Forelimb muscle (tissue), 1 donor: ENCODE measurements around the gene MAN2B2. TPM values are rescaled to one million over a fixed set of nuclear protein-coding genes. Genes with fewer than 3 reads are reported as not detected.

Experiments used
- DNase-seq: peaks from one replicate; pipeline ENCODE4 v3.0.0-alpha.2; 2013; ENCODE audit warnings: low read depth
- polyA plus RNA-seq: library from polyadenylated mRNA; unstranded; fragments of 120-200 nt; gene quantifications from one replicate; pipeline ENCODE4 v1.2.1, GENCODE V29; 2013; ENCODE audit not compliant: insufficient read length

The MAN2B2 gene
- polyA plus RNA-seq, 1 donor: 5.6 TPM

GRCh38 chr4:6594826-6595355 lies 19.9 kb downstream of the MAN2B2 start:
- no peak for DNase-seq

- no peak for DNase-seq
Observed at GRCh38 chr4:6595897-6596537, 21.0 kb downstream of the MAN2B2 start.

GRCh38 chr4:6596948-6597347 lies 22.0 kb downstream of the MAN2B2 start:
- DNase-seq: no peak

GRCh38 chr4:6598127-6598526 lies 23.1 kb downstream of the MAN2B2 start:
- no peak for DNase-seq

GRCh38 chr4:6598641-6599040 lies 23.7 kb downstream of the MAN2B2 start:
- DNase-seq: no peak

GRCh38 chr4:6601661-6602250 lies 26.8 kb downstream of the MAN2B2 start:
- no peak for DNase-seq

- no peak for DNase-seq
Observed at GRCh38 chr4:6602289-6602688, 27.3 kb downstream of the MAN2B2 start.

- no peak for DNase-seq
Observed at GRCh38 chr4:6603128-6603527, 28.1 kb downstream of the MAN2B2 start.

- DNase-seq: no peak
Observed at GRCh38 chr4:6605114-6605513, 30.1 kb downstream of the MAN2B2 start.

GRCh38 chr4:6605605-6606004 lies 30.6 kb downstream of the MAN2B2 start:
- no peak for DNase-seq

- DNase-seq: no peak
Observed at GRCh38 chr4:6606465-6607235, 31.7 kb downstream of the MAN2B2 start.

GRCh38 chr4:6607368-6608055 lies 32.5 kb downstream of the MAN2B2 start:
- DNase-seq: no peak

GRCh38 chr4:6608758-6609414 lies 33.9 kb downstream of the MAN2B2 start:
- DNase-seq: no peak

- no peak for DNase-seq
Observed at GRCh38 chr4:6609415-6610079, 34.6 kb downstream of the MAN2B2 start.

- no peak for DNase-seq
Observed at GRCh38 chr4:6610856-6611430, 36.0 kb downstream of the MAN2B2 start.

- DNase-seq: no peak
Observed at GRCh38 chr4:6612961-6613675, 38.1 kb downstream of the MAN2B2 start.

GRCh38 chr4:6613676-6614651 lies 39.0 kb downstream of the MAN2B2 start:
- DNase-seq: no peak

GRCh38 chr4:6614701-6615230 lies 39.8 kb downstream of the MAN2B2 start:
- DNase-seq: no peak
